WERI-Rb-1 (cell line): ENCODE measurements around the gene RXRG.

Experiments
- DNase-seq: peaks from one replicate; pipeline ENCODE4 v3.0.0-alpha.2; 2020
- H3K27ac ChIP-seq: fragments of 250-450 bp; sonication (Bioruptor Pico); 2 replicates; pipeline ENCODE4 v1.5.1; 2020; ENCODE audit warnings: mild to moderate bottlenecking, moderate library complexity
- H3K27me3 ChIP-seq: fragments of 250-450 bp; sonication (Bioruptor Pico); 2 replicates; pipeline ENCODE4 v1.5.1; 2021; ENCODE audit warnings: mild to moderate bottlenecking, low read depth, moderate library complexity; ENCODE audit not compliant: insufficient read depth, severe bottlenecking
- H3K36me3 ChIP-seq: fragments of 250-450 bp; sonication (Bioruptor Pico); 2 replicates; pipeline ENCODE4 v1.5.1; 2020; ENCODE audit warnings: mild to moderate bottlenecking, moderate library complexity
- H3K4me3 ChIP-seq: 2 replicates; pipeline ENCODE4 v1.5.1; 2011; ENCODE audit warnings: low read depth, mild to moderate bottlenecking, control low read depth, low read length
- H3K9me3 ChIP-seq: fragments of 250-450 bp; sonication (Bioruptor Pico); 2 replicates; pipeline ENCODE4 v1.5.1; 2021; ENCODE audit warnings: mild to moderate bottlenecking, moderate library complexity; ENCODE audit not compliant: severe bottlenecking
- TF ChIP-seq, protein P1 (sequence below): IDR thresholded peaks from 2 replicates; pipeline ENCODE4 v1.5.1; 2011; ENCODE audit warnings: low read depth, mild to moderate bottlenecking, control low read depth, inconsistent platforms, low read length

Gene RXRG

DNA sequence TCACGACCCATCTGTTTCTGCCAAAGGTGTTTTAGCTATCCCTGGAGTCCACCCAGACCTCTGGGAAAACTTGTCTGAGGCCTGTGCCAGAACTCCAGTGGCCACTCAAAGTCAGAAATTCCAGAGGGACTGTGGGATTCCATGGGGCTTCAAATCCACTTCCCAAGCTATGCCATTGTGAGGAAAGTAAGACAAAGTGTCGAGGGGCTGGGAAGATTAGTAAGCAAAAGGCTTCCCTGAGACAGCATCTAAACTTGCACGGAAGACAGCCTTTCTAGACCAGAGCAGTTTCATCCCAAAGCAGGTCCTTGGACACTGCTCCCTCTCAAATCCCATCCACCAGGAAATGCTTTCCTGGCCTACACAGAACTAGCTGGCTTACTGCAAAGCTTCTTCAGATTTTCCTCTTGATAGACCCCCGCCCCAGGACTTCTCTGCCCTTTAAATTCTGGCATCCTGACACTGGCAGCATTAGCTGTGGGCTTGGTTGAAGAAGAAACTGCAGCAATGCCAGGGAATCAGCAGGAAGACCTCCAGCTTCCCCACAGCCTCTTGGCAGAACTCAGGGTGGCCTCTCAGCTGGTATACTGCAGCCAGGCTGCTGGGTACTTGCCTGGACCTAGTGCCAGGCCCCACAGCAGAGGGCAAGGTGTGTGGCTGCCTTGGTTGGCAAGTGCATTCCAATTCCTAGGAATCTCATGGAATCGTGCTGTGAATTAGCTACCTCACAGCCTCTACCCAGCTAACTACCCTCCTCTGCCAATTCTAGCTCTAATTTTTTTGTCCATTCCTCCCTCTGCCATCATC, 61.1 kb downstream of the RXRG start:
- Histone ChIP-seq H3K9me3 (no peaks in the 10 kb centered on the region), H3K27ac (no peak overlapping the region), H3K36me3 (no peaks in the 10 kb centered on the region), H3K27me3 (no peaks in the 10 kb centered on the region), H3K4me3 (no peak overlapping the region)
- DNase-seq: no peak
- TF ChIP-seq, protein P1, sequence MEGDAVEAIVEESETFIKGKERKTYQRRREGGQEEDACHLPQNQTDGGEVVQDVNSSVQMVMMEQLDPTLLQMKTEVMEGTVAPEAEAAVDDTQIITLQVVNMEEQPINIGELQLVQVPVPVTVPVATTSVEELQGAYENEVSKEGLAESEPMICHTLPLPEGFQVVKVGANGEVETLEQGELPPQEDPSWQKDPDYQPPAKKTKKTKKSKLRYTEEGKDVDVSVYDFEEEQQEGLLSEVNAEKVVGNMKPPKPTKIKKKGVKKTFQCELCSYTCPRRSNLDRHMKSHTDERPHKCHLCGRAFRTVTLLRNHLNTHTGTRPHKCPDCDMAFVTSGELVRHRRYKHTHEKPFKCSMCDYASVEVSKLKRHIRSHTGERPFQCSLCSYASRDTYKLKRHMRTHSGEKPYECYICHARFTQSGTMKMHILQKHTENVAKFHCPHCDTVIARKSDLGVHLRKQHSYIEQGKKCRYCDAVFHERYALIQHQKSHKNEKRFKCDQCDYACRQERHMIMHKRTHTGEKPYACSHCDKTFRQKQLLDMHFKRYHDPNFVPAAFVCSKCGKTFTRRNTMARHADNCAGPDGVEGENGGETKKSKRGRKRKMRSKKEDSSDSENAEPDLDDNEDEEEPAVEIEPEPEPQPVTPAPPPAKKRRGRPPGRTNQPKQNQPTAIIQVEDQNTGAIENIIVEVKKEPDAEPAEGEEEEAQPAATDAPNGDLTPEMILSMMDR: no peak

DNA sequence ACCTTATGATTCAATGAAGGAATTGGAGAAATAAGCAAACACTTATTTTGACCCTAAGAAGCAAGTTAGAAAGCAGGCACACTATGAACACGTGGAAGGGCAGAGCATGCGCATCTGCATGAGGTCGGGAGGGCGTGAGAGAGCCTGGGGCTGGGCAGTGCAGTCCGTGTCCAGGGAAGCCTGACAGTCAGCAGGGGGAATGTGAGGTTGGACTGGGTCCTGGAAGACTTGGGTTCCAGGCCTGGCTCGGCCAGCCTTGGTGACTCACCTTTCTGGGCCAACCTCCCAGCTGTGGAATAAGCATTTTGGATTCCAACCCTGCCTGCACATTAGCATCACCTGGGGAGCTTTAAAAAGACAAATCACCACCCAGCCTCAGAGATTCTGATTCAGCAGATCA, 61.9 kb downstream of the RXRG start:
- Histone ChIP-seq H3K9me3 (no peaks in the 10 kb centered on the region), H3K27me3 (no peaks in the 10 kb centered on the region), H3K36me3 (no peaks in the 10 kb centered on the region), H3K27ac (no peak overlapping the region), H3K4me3 (no peak overlapping the region)
- TF ChIP-seq, protein P1: no peak
- no peak for DNase-seq

DNA sequence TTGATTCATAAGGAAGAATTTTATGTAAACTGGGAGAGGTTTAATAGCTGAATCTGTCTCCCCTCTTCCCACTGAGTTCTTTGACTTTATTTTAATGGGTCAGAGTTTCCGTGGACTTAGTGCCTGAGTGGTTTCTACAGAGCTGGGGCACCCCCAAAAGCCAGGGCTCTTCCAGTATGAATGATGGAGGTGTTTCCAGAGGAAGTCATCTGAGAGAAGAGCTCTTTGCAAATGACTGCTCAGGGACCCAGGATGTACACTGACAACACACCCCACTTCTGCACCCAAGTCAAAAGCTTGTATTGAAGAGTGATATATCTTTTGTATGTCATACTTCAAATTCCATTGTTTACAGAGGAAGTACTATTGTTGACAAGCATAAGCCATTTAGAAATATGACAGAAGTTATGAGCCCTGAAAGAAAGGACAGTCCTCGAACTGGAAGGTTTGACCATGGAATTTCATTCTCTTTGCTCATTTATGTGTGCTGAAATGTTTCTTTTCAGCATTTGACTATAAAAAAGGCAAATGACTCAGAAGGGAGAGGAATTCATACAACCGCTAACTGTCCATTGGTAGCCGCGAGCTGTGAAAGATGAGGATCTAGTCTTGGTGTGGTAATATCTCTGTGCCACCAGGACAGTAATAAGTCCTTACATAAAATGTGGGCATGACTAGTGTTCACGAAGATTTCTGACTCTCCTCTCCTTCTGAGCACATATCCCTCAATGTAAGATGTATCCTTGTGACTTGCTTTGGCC, 63.0 kb downstream of the RXRG start:
- no peaks in the 10 kb centered on the region for H3K27me3 ChIP-seq
- DNase-seq: no peak
- TF ChIP-seq, protein P1: no peak

DNA sequence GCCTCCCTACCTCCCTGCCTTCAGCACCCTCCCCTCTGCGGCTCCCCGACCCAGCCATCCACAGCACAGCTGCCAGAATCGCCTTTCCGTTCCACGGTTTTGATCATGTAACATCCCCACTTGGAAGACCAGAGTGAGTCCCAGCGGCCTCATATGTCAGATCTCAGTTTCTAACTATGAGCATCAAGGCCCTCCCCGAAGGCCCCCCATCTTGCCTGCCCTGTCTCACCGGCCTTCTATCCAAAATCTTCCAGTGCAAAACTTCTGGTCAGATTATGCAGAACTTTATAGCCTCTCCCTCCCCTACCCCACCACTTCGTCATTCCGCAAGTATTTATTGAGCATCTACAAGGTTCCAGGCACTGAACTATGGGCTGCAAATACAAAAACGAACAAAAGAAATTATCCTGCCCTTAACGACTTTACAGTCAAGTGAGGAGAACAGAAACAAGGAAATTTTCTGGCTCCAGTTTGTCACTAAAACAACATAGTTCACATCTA, 68.1 kb downstream of the RXRG start:
- Histone ChIP-seq H3K9me3 (no peaks in the 10 kb centered on the region), H3K4me3 (no peak overlapping the region), H3K27ac (no peak overlapping the region), H3K36me3 (no peaks in the 10 kb centered on the region), H3K27me3 (no peaks in the 10 kb centered on the region)
- TF ChIP-seq, protein P1: no peak
- DNase-seq: no peak

More for the DNA sequence above, 63.0 kb downstream of the RXRG start:
- Histone ChIP-seq H3K36me3 (no peaks in the 10 kb centered on the region), H3K27ac (no peak overlapping the region), H3K4me3 (no peak overlapping the region), H3K9me3 (no peaks in the 10 kb centered on the region)

DNA sequence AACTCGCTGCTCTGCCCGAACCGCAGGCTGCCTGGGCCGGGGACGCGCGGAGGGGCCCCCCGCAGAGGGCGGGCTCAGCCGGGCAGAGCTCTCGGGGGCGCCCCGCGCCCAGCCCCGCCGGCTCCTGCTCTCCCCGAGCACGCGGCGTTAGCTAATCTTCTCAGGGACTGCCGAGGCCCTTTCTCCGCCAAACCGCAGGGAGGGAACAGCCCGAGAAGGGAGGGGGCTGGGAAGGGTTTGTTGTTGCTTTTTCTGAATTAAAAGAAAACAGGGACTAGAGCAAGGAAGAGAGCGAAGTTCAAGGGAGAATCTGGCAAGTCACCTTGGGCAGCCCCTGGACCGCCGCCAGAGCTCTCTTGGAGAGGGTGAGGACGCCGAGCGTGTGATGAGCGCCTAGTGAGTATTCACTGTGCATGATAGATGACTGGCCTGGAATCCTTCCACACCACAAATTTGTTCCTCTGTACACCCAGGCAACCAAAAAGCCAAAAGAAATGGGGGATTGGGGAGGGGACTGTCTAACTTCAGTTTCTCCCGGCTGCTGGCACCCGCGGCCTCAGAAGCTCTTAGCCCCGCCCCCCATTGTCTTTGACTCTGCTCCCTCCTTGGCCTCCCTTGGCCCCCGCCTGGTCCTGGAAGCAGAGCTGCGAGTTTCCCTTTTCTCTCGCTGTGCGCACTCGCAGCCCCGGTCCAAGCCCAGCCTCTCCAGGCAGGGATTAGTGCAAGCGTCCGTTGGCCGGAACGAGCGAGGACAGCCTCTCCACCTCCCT, 68.7 kb downstream of the RXRG start:
- Histone ChIP-seq H3K36me3 (no peaks in the 10 kb centered on the region), H3K27me3 (no peaks in the 10 kb centered on the region), H3K9me3 (no peaks in the 10 kb centered on the region), H3K4me3 (no peak overlapping the region), H3K27ac (no peak overlapping the region)
- no peak for DNase-seq
- TF ChIP-seq, protein P1: no peak
